IMR-90 (cell line): Measurements from ENCODE around the gene OR5A1. TPM values are rescaled to one million over a fixed set of nuclear protein-coding genes. Genes with fewer than 3 reads are reported as not detected.

Experiments
- ATAC-seq: fragments of 200-7000 bp; cut with Tn5 transposase; 2 replicates; pipeline ENCODE4 v1.9.1; 2020; ENCODE audit warnings: low read depth, mild to moderate bottlenecking, moderate library complexity
- BruUV-seq: library from RNA; stranded (reverse); fragments of 400-500 nt; replicated peaks from 2 replicates; lab custom pipeline; 2021; lab: Mats Ljungman, UMichigan
- CTCF ChIA-PET: fragments of 300-600 bp; formaldehyde crosslinking; extraction: SDS; loops from one replicate; lab custom pipeline; 2021; ENCODE audit warnings: antibody characterized with exemption; lab: Yijun Ruan, JAX
- POLR2A ChIA-PET: fragments of 300-600 bp; sonication (Branson Sonifier 250); formaldehyde crosslinking; loops from one replicate; lab custom pipeline; 2022; ENCODE audit warnings: antibody characterized with exemption; ENCODE audit not compliant: unreplicated experiment; lab: Charles Lee
- DNase-seq: peaks from one replicate; pipeline ENCODE4 v3.0.0; 2013
- H2AFZ ChIP-seq: replicated peaks from 2 replicates; pipeline ENCODE3; 2013; ENCODE audit warnings: low read length, mild to moderate bottlenecking; ENCODE audit not compliant: poor library complexity
- H2AK5ac ChIP-seq: 2 replicates; pipeline ENCODE4 v1.6.1; 2013; ENCODE audit warnings: low read depth, low read length, inconsistent platforms
- H2AK9ac ChIP-seq: replicated peaks from 2 replicates; pipeline ENCODE3; 2013; ENCODE audit warnings: mild to moderate bottlenecking, low read depth, low read length, moderate library complexity; ENCODE audit not compliant: poor library complexity
- H2BK120ac ChIP-seq: 2 replicates; pipeline ENCODE4 v1.6.1; 2013; ENCODE audit warnings: low read depth, low read length, inconsistent platforms
- H2BK15ac ChIP-seq: 3 replicates; pipeline ENCODE4 v1.6.1; 2013; ENCODE audit warnings: low read depth, low read length, inconsistent platforms
- H2BK20ac ChIP-seq: 2 replicates; pipeline ENCODE4 v1.6.1; 2013; ENCODE audit warnings: low read depth, mild to moderate bottlenecking, inconsistent platforms, low read length, moderate library complexity
- H2BK5ac ChIP-seq: 2 replicates; pipeline ENCODE4 v1.6.1; 2013; ENCODE audit warnings: mild to moderate bottlenecking, low read depth, low read length, inconsistent platforms; ENCODE audit not compliant: poor library complexity, severe bottlenecking
- H3K14ac ChIP-seq: replicated peaks from 2 replicates; pipeline ENCODE4 v1.6.1; 2013; ENCODE audit warnings: low read depth, low read length, inconsistent platforms
- H3K18ac ChIP-seq: 2 replicates; pipeline ENCODE4 v1.6.1; 2013; ENCODE audit warnings: low read depth, low read length, control low read depth
- H3K23ac ChIP-seq: 2 replicates; pipeline ENCODE4 v1.6.1; 2013; ENCODE audit warnings: low read depth, low read length, inconsistent platforms
- H3K27ac ChIP-seq: 2 replicates; pipeline ENCODE4 v1.5.1; 2013; ENCODE audit warnings: mild to moderate bottlenecking, control low read depth, low read length; ENCODE audit not compliant: insufficient read depth
- H3K27me3 ChIP-seq: 2 replicates; pipeline ENCODE4 v1.6.1; 2013; ENCODE audit warnings: low read length; ENCODE audit not compliant: control insufficient read depth, insufficient read depth
- H3K36me3 ChIP-seq: 2 replicates; pipeline ENCODE4 v1.6.1; 2013; ENCODE audit warnings: low read length, mixed read lengths; ENCODE audit not compliant: control insufficient read depth, insufficient read depth
- H3K4ac ChIP-seq: 2 replicates; pipeline ENCODE4 v1.6.1; 2013; ENCODE audit warnings: low read depth, low read length, inconsistent platforms
- H3K4me1 ChIP-seq: 2 replicates; pipeline ENCODE4 v1.6.1; 2013; ENCODE audit warnings: low read length, mixed read lengths; ENCODE audit not compliant: control insufficient read depth, insufficient read depth
- H3K4me2 ChIP-seq: 2 replicates; pipeline ENCODE4 v1.6.1; 2013; ENCODE audit warnings: low read depth, mild to moderate bottlenecking, control low read depth, low read length, moderate library complexity
- H3K4me3 ChIP-seq: 2 replicates; pipeline ENCODE4 v1.5.1; 2013; ENCODE audit warnings: low read depth, mild to moderate bottlenecking, control low read depth, low read length, moderate library complexity; ENCODE audit not compliant: insufficient read depth
- H3K56ac ChIP-seq: 2 replicates; pipeline ENCODE4 v1.6.1; 2013; ENCODE audit warnings: low read length, inconsistent platforms; ENCODE audit not compliant: insufficient read depth; ENCODE audit errors: extremely low read depth
- H3K79me1 ChIP-seq, 2 experiments: 2 replicates each; pipeline ENCODE4 v1.6.1; 2013; ENCODE audit warnings: low read length in 2 of 2, inconsistent platforms in 1 of 2, low read depth in 1 of 2
- H3K9ac ChIP-seq: 2 replicates; pipeline ENCODE4 v1.6.1; 2013; ENCODE audit warnings: low read depth, low read length, control low read depth
- H3K9me1 ChIP-seq: 2 replicates; pipeline ENCODE4 v1.6.1; 2013; ENCODE audit warnings: low read length, inconsistent platforms; ENCODE audit not compliant: insufficient read depth
- H3K9me3 ChIP-seq: 2 replicates; pipeline ENCODE4 v1.6.1; 2013; ENCODE audit warnings: low read length; ENCODE audit not compliant: control insufficient read depth, insufficient read depth
- H4K20me1 ChIP-seq: 2 replicates; pipeline ENCODE4 v1.6.1; 2013; ENCODE audit warnings: low read length, inconsistent platforms; ENCODE audit not compliant: insufficient read depth
- H4K5ac ChIP-seq: 2 replicates; pipeline ENCODE4 v1.6.1; 2013; ENCODE audit warnings: mild to moderate bottlenecking, low read depth, low read length, control low read depth
- H4K8ac ChIP-seq, 2 experiments: 2 replicates each; pipeline ENCODE4 v1.6.1; 2013; ENCODE audit warnings: low read depth in 2 of 2, low read length in 2 of 2, control low read depth in 1 of 2, inconsistent platforms in 1 of 2
- H4K91ac ChIP-seq: 2 replicates; pipeline ENCODE4 v1.6.1; 2013; ENCODE audit warnings: low read depth, low read length, inconsistent platforms; ENCODE audit not compliant: insufficient read depth
- BHLHE40 ChIP-seq: fragments of 150-350 bp; IDR thresholded peaks from 2 replicates; pipeline ENCODE4 v1.6.1; 2016; ENCODE audit warnings: mild to moderate bottlenecking, low read depth, low read length
- CEBPB ChIP-seq: IDR thresholded peaks from 2 replicates; pipeline ENCODE4 v1.6.1; 2012; ENCODE audit warnings: low read depth, low read length, improper control_type of control experiment
- CHD1 ChIP-seq: IDR thresholded peaks from 2 replicates; pipeline ENCODE4 v1.6.1; 2012; ENCODE audit warnings: low read depth, low read length, improper control_type of control experiment
- FOS ChIP-seq: fragments of 150-350 bp; IDR thresholded peaks from 2 replicates; pipeline ENCODE4 v1.6.1; 2016; ENCODE audit warnings: low read depth, low read length
- MAFK ChIP-seq: IDR thresholded peaks from 2 replicates; pipeline ENCODE4 v1.6.1; 2012; ENCODE audit warnings: low read depth, low read length, improper control_type of control experiment
- MAZ ChIP-seq: IDR thresholded peaks from 2 replicates; pipeline ENCODE4 v1.6.1; 2012; ENCODE audit warnings: low read depth, mild to moderate bottlenecking, low read length, improper control_type of control experiment, moderate library complexity, borderline replicate concordance
- MXI1 ChIP-seq: IDR thresholded peaks from 2 replicates; pipeline ENCODE4 v1.6.1; 2012; ENCODE audit warnings: low read depth, mild to moderate bottlenecking, low read length, moderate library complexity, borderline replicate concordance
- NFE2L2 ChIP-seq: fragments of 150-350 bp; IDR thresholded peaks from 2 replicates; pipeline ENCODE4 v1.6.1; 2016; ENCODE audit warnings: low read depth, mild to moderate bottlenecking, low read length
- POLR2A ChIP-seq: IDR thresholded peaks from 2 replicates; pipeline ENCODE4 v1.6.1; 2012; ENCODE audit warnings: mild to moderate bottlenecking, low read depth, low read length
- RAD21 ChIP-seq: IDR thresholded peaks from 2 replicates; pipeline ENCODE4 v1.6.1; 2012; ENCODE audit warnings: low read length, improper control_type of control experiment
- RCOR1 ChIP-seq: IDR thresholded peaks from 2 replicates; pipeline ENCODE4 v1.6.1; 2012; ENCODE audit warnings: mild to moderate bottlenecking, low read length, improper control_type of control experiment; ENCODE audit not compliant: insufficient replicate concordance
- RFX5 ChIP-seq: IDR thresholded peaks from 2 replicates; pipeline ENCODE4 v1.8.0; 2012; ENCODE audit warnings: low read depth, mild to moderate bottlenecking, low read length, moderate library complexity
- SMC3 ChIP-seq: fragments of 150-350 bp; IDR thresholded peaks from 2 replicates; pipeline ENCODE4 v1.6.1; 2016; ENCODE audit warnings: low read depth, mild to moderate bottlenecking, antibody characterized with exemption, low read length, moderate library complexity
- WGBS, 2 experiments: methylation state at CpG; one replicate each; pipeline versions ENCODE4 v1.1.5 to v1.1.7; 2013; ENCODE audit warnings: missing lambda C conversion rate in 2 of 2; ENCODE audit not compliant: insufficient read length in 1 of 2; ENCODE audit errors: extremely low coverage in 2 of 2; 5-methylcytosine and 5-hydroxymethylcytosine counted together
- dilution Hi-C: fragments of 300-500 bp; cut with HindIII; formaldehyde crosslinking; loops from one replicate; pipeline ENCODE4 v1.14.3; 2018; ENCODE audit warnings: low sequenced_read_pairs; ENCODE audit not compliant: unreplicated experiment
- in situ Hi-C: fragments of 300-500 bp; cut with MboI; formaldehyde crosslinking; loops from 3 replicates; pipeline ENCODE4 v1.14.3; 2019; ENCODE audit warnings: low sequenced_read_pairs, inconsistent platforms, mixed read lengths
- intact Hi-C: fragments of 100-400 bp; cut with micrococcal nuclease; formaldehyde crosslinking; loops from 2 replicates; pipeline ENCODE4 v1.10.0; 2022
- polyA plus RNA-seq, 3 experiments: library from polyadenylated mRNA; depleted of rRNA; stranded (reverse); fragments of >200 nt; gene quantifications; 2 replicates each; pipeline ENCODE4 v1.2.3, GENCODE V29; 2012; ENCODE audit warnings: low replicate concordance in 1 of 3
- total RNA-seq: library from RNA; depleted of rRNA; stranded (reverse); fragments of >200 nt; gene quantifications from 2 replicates; pipeline ENCODE4 v1.2.3, GENCODE V29; 2012
- TF ChIP-seq, protein P1 (sequence below): conservative IDR thresholded peaks from 2 replicates; pipeline ENCODE4 v1.5.1; 2012; ENCODE audit warnings: mild to moderate bottlenecking, low read depth, low read length, improper control_type of control experiment
- TF ChIP-seq, protein P2 (sequence below): fragments of 150-350 bp; IDR thresholded peaks from 2 replicates; pipeline ENCODE4 v1.6.1; 2016; ENCODE audit warnings: low read depth, mild to moderate bottlenecking, low read length, moderate library complexity, borderline replicate concordance
- TF ChIP-seq, protein P3 (sequence below): fragments of 150-350 bp; IDR thresholded peaks from 2 replicates; pipeline ENCODE4 v1.6.1; 2017; ENCODE audit warnings: mild to moderate bottlenecking, antibody characterized with exemption, low read length, low read depth

The OR5A1 gene
- total and polyA plus RNA-seq, 2 of the 4 experiments (the other 2 are of a cell fraction): not detected

GRCh38 chr11:59480359-59480758 lies 44.1 kb downstream of the OR5A1 start:
- H3K18ac ChIP-seq: no peak overlapping the region
- H3K23ac ChIP-seq: no peak overlapping the region
- H3K9me3 ChIP-seq: no peaks in the 10 kb centered on the region
- in situ Hi-C loops: no loop called here
- WGBS, 2 experiments: 40% methylated on average over 1 of the region's 3 CpGs; no CpG with 5 or more reads in 1 of the 2 experiments
- no peak overlapping the region for H3K14ac ChIP-seq
- H2AK9ac ChIP-seq: no peak overlapping the region
- H2BK15ac ChIP-seq: no peak overlapping the region
- H4K91ac ChIP-seq: no peak overlapping the region
- H4K8ac ChIP-seq: no peak overlapping the region
- H3K9ac ChIP-seq: no peak overlapping the region
- H3K79me1 ChIP-seq: no peaks in the 10 kb centered on the region
- BruUV-seq: no TSS peak
- H3K4me1 ChIP-seq: no peaks in the 10 kb centered on the region
- no peak overlapping the region for H3K4me2 ChIP-seq
- H4K20me1 ChIP-seq: no peaks in the 10 kb centered on the region
- H3K4ac ChIP-seq: no peak overlapping the region
- dilution Hi-C loops: no loop called here
- no peak overlapping the region for H2BK5ac ChIP-seq
- ChIA-PET POLR2A (no interaction called here), CTCF (no interaction called here)
- no peak overlapping the region for H2BK20ac ChIP-seq
- H2BK120ac ChIP-seq: no peak overlapping the region
- H4K5ac ChIP-seq: no peak overlapping the region
- intact Hi-C loops: no loop called here
- no peak overlapping the region for H2AK5ac ChIP-seq
- ATAC-seq (no peak), DNase-seq (no peak)
- H3K56ac ChIP-seq: no peak overlapping the region
- H3K9me1 ChIP-seq: no peaks in the 10 kb centered on the region
- H3K36me3 ChIP-seq: no peaks in the 10 kb centered on the region
- H3K4me3 ChIP-seq: no peak overlapping the region
- H2AFZ ChIP-seq: no peak overlapping the region
- no peak for TF ChIP-seq RFX5
- no peak for TF ChIP-seq MAFK
- TF ChIP-seq BHLHE40: no peak
- no peak for TF ChIP-seq SMC3
- TF ChIP-seq FOS: no peak
- no peak for TF ChIP-seq CHD1
- TF ChIP-seq, protein P1, sequence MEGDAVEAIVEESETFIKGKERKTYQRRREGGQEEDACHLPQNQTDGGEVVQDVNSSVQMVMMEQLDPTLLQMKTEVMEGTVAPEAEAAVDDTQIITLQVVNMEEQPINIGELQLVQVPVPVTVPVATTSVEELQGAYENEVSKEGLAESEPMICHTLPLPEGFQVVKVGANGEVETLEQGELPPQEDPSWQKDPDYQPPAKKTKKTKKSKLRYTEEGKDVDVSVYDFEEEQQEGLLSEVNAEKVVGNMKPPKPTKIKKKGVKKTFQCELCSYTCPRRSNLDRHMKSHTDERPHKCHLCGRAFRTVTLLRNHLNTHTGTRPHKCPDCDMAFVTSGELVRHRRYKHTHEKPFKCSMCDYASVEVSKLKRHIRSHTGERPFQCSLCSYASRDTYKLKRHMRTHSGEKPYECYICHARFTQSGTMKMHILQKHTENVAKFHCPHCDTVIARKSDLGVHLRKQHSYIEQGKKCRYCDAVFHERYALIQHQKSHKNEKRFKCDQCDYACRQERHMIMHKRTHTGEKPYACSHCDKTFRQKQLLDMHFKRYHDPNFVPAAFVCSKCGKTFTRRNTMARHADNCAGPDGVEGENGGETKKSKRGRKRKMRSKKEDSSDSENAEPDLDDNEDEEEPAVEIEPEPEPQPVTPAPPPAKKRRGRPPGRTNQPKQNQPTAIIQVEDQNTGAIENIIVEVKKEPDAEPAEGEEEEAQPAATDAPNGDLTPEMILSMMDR: no peak
- TF ChIP-seq RCOR1: no peak
- no peak for TF ChIP-seq RAD21
- TF ChIP-seq CEBPB: no peak
- TF ChIP-seq, protein P2, sequence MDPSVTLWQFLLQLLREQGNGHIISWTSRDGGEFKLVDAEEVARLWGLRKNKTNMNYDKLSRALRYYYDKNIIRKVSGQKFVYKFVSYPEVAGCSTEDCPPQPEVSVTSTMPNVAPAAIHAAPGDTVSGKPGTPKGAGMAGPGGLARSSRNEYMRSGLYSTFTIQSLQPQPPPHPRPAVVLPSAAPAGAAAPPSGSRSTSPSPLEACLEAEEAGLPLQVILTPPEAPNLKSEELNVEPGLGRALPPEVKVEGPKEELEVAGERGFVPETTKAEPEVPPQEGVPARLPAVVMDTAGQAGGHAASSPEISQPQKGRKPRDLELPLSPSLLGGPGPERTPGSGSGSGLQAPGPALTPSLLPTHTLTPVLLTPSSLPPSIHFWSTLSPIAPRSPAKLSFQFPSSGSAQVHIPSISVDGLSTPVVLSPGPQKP: no peak
- TF ChIP-seq MAZ: no peak
- TF ChIP-seq POLR2A: no peak
- no peak for TF ChIP-seq NFE2L2
- TF ChIP-seq, protein P3, sequence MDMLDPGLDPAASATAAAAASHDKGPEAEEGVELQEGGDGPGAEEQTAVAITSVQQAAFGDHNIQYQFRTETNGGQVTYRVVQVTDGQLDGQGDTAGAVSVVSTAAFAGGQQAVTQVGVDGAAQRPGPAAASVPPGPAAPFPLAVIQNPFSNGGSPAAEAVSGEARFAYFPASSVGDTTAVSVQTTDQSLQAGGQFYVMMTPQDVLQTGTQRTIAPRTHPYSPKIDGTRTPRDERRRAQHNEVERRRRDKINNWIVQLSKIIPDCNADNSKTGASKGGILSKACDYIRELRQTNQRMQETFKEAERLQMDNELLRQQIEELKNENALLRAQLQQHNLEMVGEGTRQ: no peak
- TF ChIP-seq MXI1: no peak
- H3K27me3 ChIP-seq: no peaks in the 10 kb centered on the region
- H3K27ac ChIP-seq: no peak overlapping the region
